Progenitor cell of endocrine pancreas (in vitro differentiated cells): ENCODE data around the gene MACROD2. TPM values are rescaled to one million over a fixed set of nuclear protein-coding genes. Genes with fewer than 3 reads are reported as not detected.

Experiments used
- DNase-seq: peaks from one replicate; pipeline ENCODE4 v3.0.0; 2021; ENCODE audit warnings: low spot score; ENCODE audit not compliant: unreplicated experiment
- H3K27ac Mint-ChIP-seq: 2 replicates; pipeline ENCODE4 v1.8.0; 2021; ENCODE audit warnings: mild to moderate bottlenecking, moderate library complexity, mixed read lengths
- H3K27me3 Mint-ChIP-seq: 2 replicates; pipeline ENCODE4 v1.8.0; 2021; ENCODE audit warnings: mixed read lengths
- H3K36me3 Mint-ChIP-seq: 2 replicates; pipeline ENCODE4 v1.8.0; 2022; ENCODE audit warnings: mixed read lengths; ENCODE audit not compliant: insufficient read depth
- H3K4me1 Mint-ChIP-seq: 2 replicates; pipeline ENCODE4 v1.8.0; 2021; ENCODE audit warnings: low read depth, mixed read lengths
- H3K4me3 Mint-ChIP-seq: 2 replicates; pipeline ENCODE4 v1.8.0; 2021; ENCODE audit warnings: low read depth, mild to moderate bottlenecking, moderate library complexity, mixed read lengths
- H3K9me3 Mint-ChIP-seq: 2 replicates; pipeline ENCODE4 v1.8.0; 2021; ENCODE audit warnings: low read depth, mixed read lengths
- total RNA-seq: library from RNA; stranded (reverse); gene quantifications from 2 replicates; pipeline ENCODE4 v1.2.1, GENCODE V29; 2021
- TF ChIP-seq, protein P1 (sequence below): fragments of 200-600 bp; sonication (generic); IDR thresholded peaks from one replicate; pipeline ENCODE4 v1.5.0; 2021; ENCODE audit warnings: antibody characterized with exemption, mild to moderate bottlenecking; ENCODE audit not compliant: unreplicated experiment

Gene MACROD2
- total RNA-seq, 1 donor from 2014 or later = 7.6 TPM

GRCh38 chr20:14860410-14860814, 865.1 kb downstream of the MACROD2 start:
- H3K36me3 Mint-ChIP-seq = no peaks in the 10 kb centered on the region
- H3K4me1 Mint-ChIP-seq = peaks cover 3% of the 10 kb centered on the region
- DNase-seq = no peak
- no peak overlapping the region for H3K27ac Mint-ChIP-seq
- H3K27me3 Mint-ChIP-seq = no peaks in the 10 kb centered on the region
- no peak overlapping the region for H3K4me3 Mint-ChIP-seq
- H3K9me3 Mint-ChIP-seq = no peaks in the 10 kb centered on the region
- TF ChIP-seq, protein P1, sequence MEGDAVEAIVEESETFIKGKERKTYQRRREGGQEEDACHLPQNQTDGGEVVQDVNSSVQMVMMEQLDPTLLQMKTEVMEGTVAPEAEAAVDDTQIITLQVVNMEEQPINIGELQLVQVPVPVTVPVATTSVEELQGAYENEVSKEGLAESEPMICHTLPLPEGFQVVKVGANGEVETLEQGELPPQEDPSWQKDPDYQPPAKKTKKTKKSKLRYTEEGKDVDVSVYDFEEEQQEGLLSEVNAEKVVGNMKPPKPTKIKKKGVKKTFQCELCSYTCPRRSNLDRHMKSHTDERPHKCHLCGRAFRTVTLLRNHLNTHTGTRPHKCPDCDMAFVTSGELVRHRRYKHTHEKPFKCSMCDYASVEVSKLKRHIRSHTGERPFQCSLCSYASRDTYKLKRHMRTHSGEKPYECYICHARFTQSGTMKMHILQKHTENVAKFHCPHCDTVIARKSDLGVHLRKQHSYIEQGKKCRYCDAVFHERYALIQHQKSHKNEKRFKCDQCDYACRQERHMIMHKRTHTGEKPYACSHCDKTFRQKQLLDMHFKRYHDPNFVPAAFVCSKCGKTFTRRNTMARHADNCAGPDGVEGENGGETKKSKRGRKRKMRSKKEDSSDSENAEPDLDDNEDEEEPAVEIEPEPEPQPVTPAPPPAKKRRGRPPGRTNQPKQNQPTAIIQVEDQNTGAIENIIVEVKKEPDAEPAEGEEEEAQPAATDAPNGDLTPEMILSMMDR = no peak

DNA sequence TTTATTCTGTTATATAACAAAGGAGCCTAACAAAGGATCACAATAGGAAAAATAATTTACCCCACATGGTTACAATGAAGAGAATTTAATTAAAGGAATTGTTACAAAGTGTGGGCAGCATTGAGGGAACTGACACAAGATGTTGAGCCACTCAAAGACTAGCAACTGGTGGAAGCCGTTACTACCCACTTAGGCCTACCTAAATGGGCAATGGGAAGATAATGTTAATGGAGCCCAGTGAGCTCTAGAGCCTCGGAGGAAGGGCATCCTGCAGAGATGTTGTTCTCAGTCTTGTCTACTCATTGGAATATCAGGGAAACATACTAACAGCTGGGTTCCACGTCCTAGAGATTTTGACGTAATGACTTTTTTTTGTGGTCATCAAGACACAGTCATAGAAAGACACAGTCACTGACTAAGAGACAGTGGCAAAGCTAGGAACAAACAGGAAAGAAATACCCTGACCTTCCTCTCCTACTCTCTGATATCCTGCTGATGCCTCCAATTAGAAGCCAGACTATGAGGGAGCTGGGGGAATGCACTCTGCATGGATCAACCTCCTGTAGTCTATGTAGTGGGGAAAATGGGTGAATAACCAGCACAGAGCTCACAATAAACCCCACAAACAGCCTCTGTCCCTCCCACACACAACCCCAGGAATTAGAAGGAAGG, 865.8 kb downstream of the MACROD2 start:
- H3K27me3 Mint-ChIP-seq = no peaks in the 10 kb centered on the region

GRCh38 chr20:14865169-14865568, 869.9 kb downstream of the MACROD2 start:
- Mint-ChIP-seq H3K4me3 (no peak overlapping the region), H3K9me3 (peaks cover 3% of the 10 kb centered on the region), H3K27ac (no peak overlapping the region), H3K27me3 (no peaks in the 10 kb centered on the region), H3K36me3 (no peaks in the 10 kb centered on the region), H3K4me1 (peaks cover 17% of the 10 kb centered on the region)
- no peak for DNase-seq
- TF ChIP-seq, protein P1 = no peak

More for the DNA sequence above, 865.8 kb downstream of the MACROD2 start:
- no peak overlapping the region for H3K4me3 Mint-ChIP-seq
- no peak for DNase-seq
- no peaks in the 10 kb centered on the region for H3K36me3 Mint-ChIP-seq
- H3K27ac Mint-ChIP-seq = no peak overlapping the region
- TF ChIP-seq, protein P1 = no peak
- peaks cover 7% of the 10 kb centered on the region for H3K4me1 Mint-ChIP-seq
- H3K9me3 Mint-ChIP-seq = no peaks in the 10 kb centered on the region

- TF ChIP-seq, protein P1 = no peak
- no peak overlapping the region for H3K4me3 Mint-ChIP-seq
- no peaks in the 10 kb centered on the region for H3K27me3 Mint-ChIP-seq
- peaks cover 13% of the 10 kb centered on the region for H3K4me1 Mint-ChIP-seq
- peaks cover 3% of the 10 kb centered on the region for H3K9me3 Mint-ChIP-seq
- DNase-seq = no peak
- H3K27ac Mint-ChIP-seq = no peak overlapping the region
- H3K36me3 Mint-ChIP-seq = no peaks in the 10 kb centered on the region
These were observed 870.4 kb downstream of the MACROD2 start for GRCh38 chr20:14865731-14866130.

- Mint-ChIP-seq H3K27ac (no peak overlapping the region), H3K9me3 (peaks cover 3% of the 10 kb centered on the region), H3K36me3 (no peaks in the 10 kb centered on the region), H3K27me3 (no peaks in the 10 kb centered on the region), H3K4me1 (peaks cover 13% of the 10 kb centered on the region), H3K4me3 (no peak overlapping the region)
- no peak for DNase-seq
- TF ChIP-seq, protein P1 = no peak
These were observed 871.7 kb downstream of the MACROD2 start for GRCh38 chr20:14866841-14867514.
